Measurements from ENCODE around the gene RNF214.

RNF214 gene

DNA sequence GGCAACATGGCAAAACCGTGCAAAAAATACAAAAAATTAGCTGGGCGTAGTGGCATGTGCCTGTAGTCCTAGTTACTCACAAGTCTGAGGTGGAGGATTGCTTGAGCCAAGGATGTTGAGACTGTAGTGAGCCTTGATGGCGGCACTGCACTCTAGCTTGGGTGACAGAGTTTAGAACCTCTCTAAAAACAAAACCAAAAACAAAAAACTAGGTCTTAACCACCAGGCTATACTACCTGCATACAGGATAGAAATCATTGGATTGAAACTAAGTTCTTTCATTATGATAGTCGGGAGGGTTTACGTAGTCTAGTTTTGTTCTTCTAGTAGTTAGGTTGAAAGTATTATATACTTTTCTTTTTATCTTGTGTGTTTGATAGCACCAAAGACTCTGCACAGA lies 5.8 kb downstream of the RNF214 start:
- H3K9ac ChIP-seq (ENCODE audit: low read length) = no peak overlapping the region
- H3K4me2 ChIP-seq (ENCODE audit: low read length) = no peak overlapping the region
- no peaks in the 10 kb centered on the region for H4K20me1 ChIP-seq (ENCODE audit: insufficient read depth, low read length)
- TF ChIP-seq CTCF (IDR thresholded peaks at IDR 0.05; ENCODE audit: low read depth, low read length) (no peak), EZH2phosphoT487 (IDR thresholded peaks at IDR 0.05; ENCODE audit: low read depth) (no peak)
- H3K27me3 ChIP-seq (ENCODE audit: low read depth, low read length) = no peaks in the 10 kb centered on the region
- H3K9me3 ChIP-seq (ENCODE audit: insufficient read depth, low read length) = no peaks in the 10 kb centered on the region
- H3K27ac ChIP-seq (ENCODE audit: low read length) = no peak overlapping the region
- peaks cover 13% of the 10 kb centered on the region for H3K79me2 ChIP-seq (ENCODE audit: low read length)
- peaks cover 11% of the 10 kb centered on the region for H3K4me1 ChIP-seq (ENCODE audit: low read length)
- no peak overlapping the region for H3K4me3 ChIP-seq (ENCODE audit: low read length)
- no peak overlapping the region for H2AFZ ChIP-seq (ENCODE audit: low read depth, low read length)
- H3K36me3 ChIP-seq (replicated peaks; ENCODE audit: low read depth, low read length) = peaks cover 3% of the 10 kb centered on the region

GRCh38 chr11:117239295-117239694 lies 6.8 kb downstream of the RNF214 start:
- H3K79me2 ChIP-seq (ENCODE audit: low read length) = peaks cover 3% of the 10 kb centered on the region; the same call in 1 of the 2 replicates
- H3K4me1 ChIP-seq (ENCODE audit: low read length) = no peaks in the 10 kb centered on the region
- peaks cover 5% of the 10 kb centered on the region for H3K36me3 ChIP-seq (replicated peaks; ENCODE audit: low read depth, low read length)
- no peak overlapping the region for H3K4me3 ChIP-seq (ENCODE audit: low read length)
- no peak overlapping the region for H3K9ac ChIP-seq (ENCODE audit: low read length)
- no peak overlapping the region for H3K4me2 ChIP-seq (ENCODE audit: low read length)
- TF ChIP-seq EZH2phosphoT487 (IDR thresholded peaks at IDR 0.05; ENCODE audit: low read depth) (no peak), CTCF (IDR thresholded peaks at IDR 0.05; ENCODE audit: low read depth, low read length) (peak; percentile 7; the same call in 1 of the 2 replicates)
- no peak overlapping the region for H3K27ac ChIP-seq (ENCODE audit: low read length)
- no peak overlapping the region for H2AFZ ChIP-seq (ENCODE audit: low read depth, low read length)
- no peaks in the 10 kb centered on the region for H3K27me3 ChIP-seq (ENCODE audit: low read depth, low read length)
- no peaks in the 10 kb centered on the region for H4K20me1 ChIP-seq (ENCODE audit: insufficient read depth, low read length)
- no peaks in the 10 kb centered on the region for H3K9me3 ChIP-seq (ENCODE audit: insufficient read depth, low read length)

GRCh38 chr11:117248341-117248740 lies 15.9 kb downstream of the RNF214 start:
- H3K4me2 ChIP-seq (ENCODE audit: low read length) = no peak overlapping the region
- H3K9ac ChIP-seq (ENCODE audit: low read length) = no peak overlapping the region
- peaks cover 28% of the 10 kb centered on the region for H3K36me3 ChIP-seq (replicated peaks; ENCODE audit: low read depth, low read length)
- H2AFZ ChIP-seq (ENCODE audit: low read depth, low read length) = no peak overlapping the region
- no peak overlapping the region for H3K27ac ChIP-seq (ENCODE audit: low read length)
- H3K4me1 ChIP-seq (ENCODE audit: low read length) = no peaks in the 10 kb centered on the region
- no peaks in the 10 kb centered on the region for H3K79me2 ChIP-seq (ENCODE audit: low read length)
- no peak overlapping the region for H3K4me3 ChIP-seq (ENCODE audit: low read length)
- no peaks in the 10 kb centered on the region for H3K27me3 ChIP-seq (ENCODE audit: low read depth, low read length)
- H4K20me1 ChIP-seq (ENCODE audit: insufficient read depth, low read length) = 0 out of 2 replicates have a peak, but pooled peaks cover 2% of the 10 kb centered on the region
- TF ChIP-seq EZH2phosphoT487 (IDR thresholded peaks at IDR 0.05; ENCODE audit: low read depth) (no peak), CTCF (IDR thresholded peaks at IDR 0.05; ENCODE audit: low read depth, low read length) (no peak)
- H3K9me3 ChIP-seq (ENCODE audit: insufficient read depth, low read length) = no peaks in the 10 kb centered on the region

GRCh38 chr11:117249571-117249970 lies 17.1 kb downstream of the RNF214 start:
- Histone ChIP-seq H3K36me3 (replicated peaks; ENCODE audit: low read depth, low read length) (peaks cover 25% of the 10 kb centered on the region), H3K9ac (ENCODE audit: low read length) (no peak overlapping the region), H3K4me2 (ENCODE audit: low read length) (no peak overlapping the region), H2AFZ (ENCODE audit: low read depth, low read length) (no peak overlapping the region), H3K27me3 (ENCODE audit: low read depth, low read length) (no peaks in the 10 kb centered on the region), H3K4me3 (ENCODE audit: low read length) (no peak overlapping the region), H3K4me1 (ENCODE audit: low read length) (no peaks in the 10 kb centered on the region), H3K27ac (ENCODE audit: low read length) (no peak overlapping the region), H4K20me1 (ENCODE audit: insufficient read depth, low read length) (0 out of 2 replicates have a peak, but pooled peaks cover 2% of the 10 kb centered on the region), H3K79me2 (ENCODE audit: low read length) (no peaks in the 10 kb centered on the region), H3K9me3 (ENCODE audit: insufficient read depth, low read length) (no peaks in the 10 kb centered on the region)
- TF ChIP-seq EZH2phosphoT487 (IDR thresholded peaks at IDR 0.05; ENCODE audit: low read depth) (no peak), CTCF (IDR thresholded peaks at IDR 0.05; ENCODE audit: low read depth, low read length) (no peak)
